GM18951 (cell line): ENCODE results near the gene SEPTIN5.

ENCODE experiments used
- POLR2A ChIP-seq: IDR thresholded peaks from 4 replicates; pipeline ENCODE4 v1.6.1; 2011; ENCODE audit warnings: mild to moderate bottlenecking; ENCODE audit not compliant: insufficient read length, insufficient read depth; ENCODE audit errors: extremely low read depth
- in situ Hi-C: fragments of 300-500 bp; cut with MboI; formaldehyde crosslinking; loops from one replicate; pipeline ENCODE4 v1.12.0; 2022; ENCODE audit warnings: low sequenced_read_pairs, mixed read lengths, inconsistent platforms; ENCODE audit not compliant: unreplicated experiment

Gene SEPTIN5

GRCh38 chr22:19743651-19744050, 29.3 kb downstream of the SEPTIN5 start:
- in situ Hi-C loops, result no loop called here
- no peak for TF ChIP-seq POLR2A

GRCh38 chr22:19744350-19745006, 30.2 kb downstream of the SEPTIN5 start:
- no peak for TF ChIP-seq POLR2A
- in situ Hi-C loops, result no loop called here

GRCh38 chr22:19745155-19746101, 31.1 kb downstream of the SEPTIN5 start:
- no peak for TF ChIP-seq POLR2A
- in situ Hi-C loops, result no loop called here

GRCh38 chr22:19746726-19747125, 32.4 kb downstream of the SEPTIN5 start:
- TF ChIP-seq POLR2A, result no peak
- in situ Hi-C loops, result no loop called here

GRCh38 chr22:19747551-19747950, 33.2 kb downstream of the SEPTIN5 start:
- no peak for TF ChIP-seq POLR2A
- in situ Hi-C loops, result no loop called here

GRCh38 chr22:19748139-19748538, 33.8 kb downstream of the SEPTIN5 start:
- TF ChIP-seq POLR2A, result no peak
- in situ Hi-C loops, result no loop called here

GRCh38 chr22:19748991-19749664, 34.8 kb downstream of the SEPTIN5 start:
- in situ Hi-C loops, result no loop called here
- TF ChIP-seq POLR2A, result no peak

- no peak for TF ChIP-seq POLR2A
- in situ Hi-C loops, result no loop called here
Observed at GRCh38 chr22:19749876-19750275, 35.6 kb downstream of the SEPTIN5 start.

- in situ Hi-C loops, result no loop called here
- TF ChIP-seq POLR2A, result no peak
Observed at GRCh38 chr22:19750507-19751490, 36.5 kb downstream of the SEPTIN5 start.

- in situ Hi-C loops, result no loop called here
- TF ChIP-seq POLR2A, result no peak
Observed at GRCh38 chr22:19751497-19752245, 37.4 kb downstream of the SEPTIN5 start.

GRCh38 chr22:19753090-19753842, 39.0 kb downstream of the SEPTIN5 start:
- TF ChIP-seq POLR2A, result no peak
- in situ Hi-C loops, result no loop called here
